Measurements from ENCODE around the gene C19orf33.
"Not testable (repeated sequence)": the region's sequence is repeated elsewhere in the genome, so short reads cannot be mapped to it uniquely, and the experiment has no call there.

Gene C19orf33

DNA sequence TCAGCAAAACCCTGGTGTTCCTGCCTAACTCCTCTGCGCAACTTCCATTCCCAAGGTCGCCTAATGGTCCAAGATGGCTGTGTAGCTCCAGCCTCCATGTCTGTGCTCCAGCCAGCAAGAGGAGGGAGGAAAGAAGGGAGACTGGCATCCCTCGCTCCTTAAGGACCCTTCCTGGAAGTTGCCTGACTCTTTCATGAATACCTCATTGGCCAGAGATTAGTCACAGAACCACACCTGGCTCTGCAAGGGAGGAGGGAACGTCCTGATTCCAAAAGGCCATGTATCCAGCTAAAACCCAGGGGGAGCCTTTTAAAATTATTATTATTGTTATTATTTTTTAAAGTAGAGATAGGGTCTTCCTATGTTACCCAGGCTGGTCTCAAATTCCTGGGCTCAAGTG is 20.4 kb downstream of the C19orf33 start:
- H3K36me3 Mint-ChIP-seq (ENCODE audit: low read depth) = peaks cover 95% of the 10 kb centered on the region
- H3K27me3 Mint-ChIP-seq = no peaks in the 10 kb centered on the region
- peaks cover 66% of the 10 kb centered on the region for H3K4me1 Mint-ChIP-seq (ENCODE audit: low read depth)
- no peak overlapping the region for H3K27ac Mint-ChIP-seq
- intact Hi-C loops (cut with micrococcal nuclease) = no loop called here
- H3K4me3 Mint-ChIP-seq = no peak overlapping the region
- no peaks in the 10 kb centered on the region for H3K9me3 Mint-ChIP-seq

DNA sequence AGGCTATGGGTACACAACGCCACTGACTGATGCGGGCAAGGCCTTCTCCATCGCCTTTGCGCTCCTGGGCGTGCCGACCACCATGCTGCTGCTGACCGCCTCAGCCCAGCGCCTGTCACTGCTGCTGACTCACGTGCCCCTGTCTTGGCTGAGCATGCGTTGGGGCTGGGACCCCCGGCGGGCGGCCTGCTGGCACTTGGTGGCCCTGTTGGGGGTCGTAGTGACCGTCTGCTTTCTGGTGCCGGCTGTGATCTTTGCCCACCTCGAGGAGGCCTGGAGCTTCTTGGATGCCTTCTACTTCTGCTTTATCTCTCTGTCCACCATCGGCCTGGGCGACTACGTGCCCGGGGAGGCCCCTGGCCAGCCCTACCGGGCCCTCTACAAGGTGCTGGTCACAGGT is 22.5 kb downstream of the C19orf33 start:
- Mint-ChIP-seq H3K4me1 (ENCODE audit: low read depth) (peaks cover 58% of the 10 kb centered on the region), H3K4me3 (no peak overlapping the region), H3K27ac (no peak overlapping the region), H3K27me3 (no peaks in the 10 kb centered on the region), H3K9me3 (no peaks in the 10 kb centered on the region), H3K36me3 (ENCODE audit: low read depth) (peaks cover 98% of the 10 kb centered on the region)
- intact Hi-C loops (cut with micrococcal nuclease) = no loop called here

GRCh38 chr19:38329651-38330050 is 25.6 kb downstream of the C19orf33 start:
- peaks cover 88% of the 10 kb centered on the region for H3K36me3 Mint-ChIP-seq (ENCODE audit: low read depth)
- peak overlapping the region; percentile 25 for H3K27ac Mint-ChIP-seq
- intact Hi-C loops (cut with micrococcal nuclease) = no loop called here

GRCh38 chr19:38331728-38332127 is 27.7 kb downstream of the C19orf33 start:
- Mint-ChIP-seq H3K4me3 (no peak overlapping the region), H3K27ac (no peak overlapping the region), H3K36me3 (ENCODE audit: low read depth) (peaks cover 80% of the 10 kb centered on the region), H3K4me1 (ENCODE audit: low read depth) (peaks cover 24% of the 10 kb centered on the region), H3K9me3 (no peaks in the 10 kb centered on the region), H3K27me3 (no peaks in the 10 kb centered on the region)
- intact Hi-C loops (cut with micrococcal nuclease) = no loop called here

More at GRCh38 chr19:38329651-38330050, 25.6 kb downstream of the C19orf33 start:
- no peaks in the 10 kb centered on the region for H3K27me3 Mint-ChIP-seq
- H3K9me3 Mint-ChIP-seq = no peaks in the 10 kb centered on the region
- H3K4me3 Mint-ChIP-seq = no peak overlapping the region
- H3K4me1 Mint-ChIP-seq (ENCODE audit: low read depth) = peaks cover 36% of the 10 kb centered on the region

DNA sequence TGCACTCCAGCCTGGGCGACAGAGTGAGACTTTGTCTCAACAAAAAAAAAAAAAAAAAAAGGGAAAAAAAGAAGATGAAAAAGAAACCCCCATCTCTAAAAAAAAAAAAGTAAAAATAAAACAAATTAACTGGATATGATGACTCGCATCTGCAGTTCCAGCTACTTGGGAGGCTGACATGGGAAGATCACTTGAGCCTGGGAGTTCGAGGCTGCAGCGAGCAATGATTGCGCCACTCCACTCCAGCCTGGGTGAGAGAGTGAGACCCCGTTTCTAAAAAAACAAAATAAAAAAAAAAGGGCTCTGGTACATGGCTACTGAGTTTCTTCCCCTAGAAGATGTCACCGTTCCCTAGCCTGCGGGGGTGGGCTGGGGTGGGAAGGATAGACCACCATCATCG is 29.2 kb downstream of the C19orf33 start:
- H3K4me3 Mint-ChIP-seq = no peak overlapping the region
- H3K27ac Mint-ChIP-seq = no peak overlapping the region
- no peaks in the 10 kb centered on the region for H3K9me3 Mint-ChIP-seq
- H3K4me1 Mint-ChIP-seq (ENCODE audit: low read depth) = peaks cover 25% of the 10 kb centered on the region
- intact Hi-C loops (cut with micrococcal nuclease) = no loop called here
- peaks cover 76% of the 10 kb centered on the region for H3K36me3 Mint-ChIP-seq (ENCODE audit: low read depth)
- H3K27me3 Mint-ChIP-seq = no peaks in the 10 kb centered on the region

- H3K36me3 Mint-ChIP-seq (ENCODE audit: low read depth) = peaks cover 65% of the 10 kb centered on the region
- intact Hi-C loops (cut with micrococcal nuclease) = loop anchor here (1.0 to 2.0 kb wide), 6 partner anchors 19 to 103 kb away; partner anchors contain the start of genes FAM98C and PSMD8
- no peaks in the 10 kb centered on the region for H3K27me3 Mint-ChIP-seq
These were observed 32.0 kb downstream of the C19orf33 start for GRCh38 chr19:38335949-38336637.

DNA sequence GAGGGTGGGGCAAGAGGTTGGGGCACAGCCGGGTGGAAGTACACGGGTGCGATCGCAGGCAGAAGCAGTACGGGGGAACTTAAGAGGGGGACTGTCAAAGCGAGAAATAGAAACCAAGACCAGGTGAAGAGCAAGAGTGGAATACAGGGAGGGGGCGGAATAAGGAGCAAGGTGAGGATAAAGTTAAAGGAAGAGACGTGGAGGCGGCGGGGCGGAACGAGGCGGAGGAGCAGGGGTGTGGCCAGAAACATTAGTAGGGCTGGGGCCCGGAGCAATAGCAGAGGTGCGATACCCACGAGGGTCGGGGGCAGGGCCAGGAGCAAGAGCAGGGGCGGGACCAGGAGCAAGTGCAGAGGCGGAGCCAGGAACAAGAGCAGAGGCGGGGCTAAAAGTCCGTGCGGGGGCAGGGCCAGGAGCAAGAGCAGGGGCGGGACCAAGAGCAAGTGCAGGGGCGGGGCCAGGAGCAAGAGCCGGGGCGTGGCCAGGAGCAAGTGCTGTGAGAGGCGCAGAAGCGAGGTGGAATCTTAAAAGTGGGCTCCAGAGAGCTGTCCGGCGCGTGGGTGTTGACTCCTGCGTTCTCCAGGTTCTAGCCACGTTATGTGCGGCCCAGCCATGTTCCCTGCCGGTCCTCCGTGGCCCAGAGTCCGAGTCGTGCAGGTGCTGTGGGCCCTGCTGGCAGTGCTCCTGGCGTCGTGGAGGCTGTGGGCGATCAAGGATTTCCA is 32.7 kb downstream of the C19orf33 start:
- H3K27me3 Mint-ChIP-seq = no peaks in the 10 kb centered on the region
- H3K4me3 Mint-ChIP-seq = peak overlapping the region; percentile 96
- intact Hi-C loops (cut with micrococcal nuclease) = loop anchor here (1.0 kb wide), 2 partner anchors 26 to 67 kb away; partner anchors contain the start of gene FAM98C
- H3K4me1 Mint-ChIP-seq (ENCODE audit: low read depth) = peaks cover 27% of the 10 kb centered on the region
- H3K27ac Mint-ChIP-seq = peak overlapping the region; percentile 98
- H3K9me3 Mint-ChIP-seq = no peaks in the 10 kb centered on the region
- peaks cover 62% of the 10 kb centered on the region for H3K36me3 Mint-ChIP-seq (ENCODE audit: low read depth)

More at GRCh38 chr19:38335949-38336637, 32.0 kb downstream of the C19orf33 start:
- Mint-ChIP-seq H3K4me3 (peak overlapping the region; percentile 96), H3K27ac (peak overlapping the region; percentile 98), H3K9me3 (no peaks in the 10 kb centered on the region), H3K4me1 (ENCODE audit: low read depth) (peaks cover 25% of the 10 kb centered on the region)

- Mint-ChIP-seq H3K4me3 (peak overlapping the region; percentile 96), H3K4me1 (ENCODE audit: low read depth) (peaks cover 27% of the 10 kb centered on the region), H3K27me3 (no peaks in the 10 kb centered on the region), H3K9me3 (no peaks in the 10 kb centered on the region), H3K36me3 (ENCODE audit: low read depth) (peaks cover 60% of the 10 kb centered on the region), H3K27ac (peak overlapping the region; percentile 98)
- intact Hi-C loops (cut with micrococcal nuclease) = no loop called here
These were observed 33.3 kb downstream of the C19orf33 start for GRCh38 chr19:38337360-38337653.

- H3K27ac Mint-ChIP-seq; H3K4me3 Mint-ChIP-seq; H3K9me3 Mint-ChIP-seq; H3K27me3 Mint-ChIP-seq; intact Hi-C loops (cut with micrococcal nuclease): not testable (repeated sequence)
- Mint-ChIP-seq H3K36me3 (ENCODE audit: low read depth) (peaks cover 61% of the 10 kb centered on the region), H3K4me1 (ENCODE audit: low read depth) (peaks cover 27% of the 10 kb centered on the region)
These were observed 35.0 kb downstream of the C19orf33 start for GRCh38 chr19:38339011-38339410.

DNA sequence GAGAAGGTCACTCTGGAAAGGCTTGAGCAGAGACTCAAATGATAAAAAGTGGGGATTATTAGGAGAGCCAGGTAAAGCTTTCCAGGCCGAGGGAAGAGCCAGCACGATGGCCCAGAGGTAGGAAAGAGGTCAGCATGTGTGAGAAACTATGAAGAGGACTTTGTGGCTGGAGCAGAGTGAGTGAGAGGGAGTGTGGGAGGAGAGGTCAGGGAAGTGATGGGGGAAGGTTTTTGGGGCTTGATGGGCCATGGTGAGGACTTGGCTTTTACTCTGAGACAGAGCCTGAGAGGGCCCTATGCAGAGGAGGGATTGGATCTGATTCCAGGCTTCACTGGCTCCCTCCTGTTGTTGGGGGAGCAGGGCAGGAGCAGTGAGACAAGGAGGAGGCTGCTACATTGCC is 36.9 kb downstream of the C19orf33 start:
- no peaks in the 10 kb centered on the region for H3K27me3 Mint-ChIP-seq
- intact Hi-C loops (cut with micrococcal nuclease) = no loop called here
- H3K27ac Mint-ChIP-seq = no peak overlapping the region
- no peaks in the 10 kb centered on the region for H3K9me3 Mint-ChIP-seq
- H3K4me3 Mint-ChIP-seq = no peak overlapping the region
- peaks cover 27% of the 10 kb centered on the region for H3K4me1 Mint-ChIP-seq (ENCODE audit: low read depth)
- H3K36me3 Mint-ChIP-seq (ENCODE audit: low read depth) = peaks cover 70% of the 10 kb centered on the region

- Mint-ChIP-seq H3K27me3 (peaks cover 5% of the 10 kb centered on the region), H3K4me3 (no peak overlapping the region), H3K36me3 (ENCODE audit: low read depth) (peaks cover 35% of the 10 kb centered on the region), H3K9me3 (no peaks in the 10 kb centered on the region), H3K27ac (no peak overlapping the region), H3K4me1 (ENCODE audit: low read depth) (no peaks in the 10 kb centered on the region)
- intact Hi-C loops (cut with micrococcal nuclease) = no loop called here
These were observed 42.8 kb downstream of the C19orf33 start for GRCh38 chr19:38346837-38347236.

GRCh38 chr19:38350883-38351282 is 46.8 kb downstream of the C19orf33 start:
- intact Hi-C loops (cut with micrococcal nuclease) = no loop called here
- Mint-ChIP-seq H3K27ac (no peak overlapping the region), H3K27me3 (peaks cover 24% of the 10 kb centered on the region), H3K9me3 (no peaks in the 10 kb centered on the region), H3K4me3 (no peak overlapping the region), H3K4me1 (ENCODE audit: low read depth) (no peaks in the 10 kb centered on the region), H3K36me3 (ENCODE audit: low read depth) (peaks cover 6% of the 10 kb centered on the region)

- H3K27ac Mint-ChIP-seq = no peak overlapping the region
- intact Hi-C loops (cut with micrococcal nuclease) = no loop called here
- H3K36me3 Mint-ChIP-seq (ENCODE audit: low read depth) = no peaks in the 10 kb centered on the region
- H3K27me3 Mint-ChIP-seq = peaks cover 35% of the 10 kb centered on the region
- H3K4me1 Mint-ChIP-seq (ENCODE audit: low read depth) = no peaks in the 10 kb centered on the region
- no peak overlapping the region for H3K4me3 Mint-ChIP-seq
- no peaks in the 10 kb centered on the region for H3K9me3 Mint-ChIP-seq
These were observed 47.9 kb downstream of the C19orf33 start for GRCh38 chr19:38351865-38352395.

- Mint-ChIP-seq H3K27ac (no peak overlapping the region), H3K4me3 (no peak overlapping the region), H3K9me3 (no peaks in the 10 kb centered on the region), H3K27me3 (peaks cover 40% of the 10 kb centered on the region), H3K4me1 (ENCODE audit: low read depth) (no peaks in the 10 kb centered on the region), H3K36me3 (ENCODE audit: low read depth) (no peaks in the 10 kb centered on the region)
- intact Hi-C loops (cut with micrococcal nuclease) = no loop called here
These were observed 48.6 kb downstream of the C19orf33 start for GRCh38 chr19:38352611-38353010.
